NB4 (cell line): ENCODE measurements around the gene YIPF2.
"Not testable (repeated sequence)": the region's sequence is repeated elsewhere in the genome, so short reads cannot be mapped to it uniquely, and the experiment has no call there.

Experiments used
- CTCF ChIP-seq: IDR thresholded peaks from one replicate; pipeline ENCODE4 v1.5.1; 2012; ENCODE audit warnings: low read depth, low read length
- MAX ChIP-seq: IDR thresholded peaks from 2 replicates; pipeline ENCODE4 v1.6.1; 2011; ENCODE audit warnings: low read depth, low read length
- POLR2A ChIP-seq: IDR thresholded peaks from 2 replicates; pipeline ENCODE4 v1.6.1; 2011; ENCODE audit warnings: mild to moderate bottlenecking; ENCODE audit not compliant: insufficient read length; ENCODE audit errors: extremely low read depth

GRCh38 chr19:10877608-10878007, 50.8 kb downstream of the YIPF2 start:
- not testable (repeated sequence) for TF ChIP-seq CTCF, POLR2A, MAX
